ENCODE data around the gene SNED1. TPM values are rescaled to one million over a fixed set of nuclear protein-coding genes. Genes with fewer than 3 reads are reported as not detected.

The SNED1 gene
- total RNA-seq, 1 experiment from 2014 or later = not detected

DNA sequence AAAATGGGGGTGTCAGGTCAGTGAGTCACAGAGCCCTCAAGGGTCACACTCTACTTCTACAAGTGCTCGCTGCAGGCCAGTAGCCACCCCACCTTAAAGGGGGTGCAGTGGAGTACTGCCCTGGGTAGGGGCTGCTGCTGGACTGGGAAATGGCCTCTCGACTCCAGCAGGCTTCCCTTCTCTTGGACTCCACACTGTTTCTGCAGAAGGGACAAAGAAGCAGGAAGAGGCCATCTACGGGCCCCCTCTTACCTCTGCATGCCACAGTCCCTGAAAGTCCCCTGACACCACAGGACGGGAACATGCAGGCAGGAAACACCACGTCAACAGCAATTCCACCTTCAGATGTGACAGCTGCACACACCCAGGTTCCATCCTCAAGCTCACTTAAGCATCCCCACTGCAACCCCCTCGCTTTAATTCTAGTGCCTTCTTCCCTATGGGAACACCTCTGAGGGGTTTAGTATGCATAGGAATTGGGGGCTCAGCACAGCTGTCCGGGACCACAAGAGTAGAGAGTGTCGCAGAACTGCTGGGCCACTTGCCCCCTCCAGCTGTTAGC, 22.3 kb downstream of the SNED1 start:
- no peak for DNase-seq (ENCODE audit: low spot score)

DNA sequence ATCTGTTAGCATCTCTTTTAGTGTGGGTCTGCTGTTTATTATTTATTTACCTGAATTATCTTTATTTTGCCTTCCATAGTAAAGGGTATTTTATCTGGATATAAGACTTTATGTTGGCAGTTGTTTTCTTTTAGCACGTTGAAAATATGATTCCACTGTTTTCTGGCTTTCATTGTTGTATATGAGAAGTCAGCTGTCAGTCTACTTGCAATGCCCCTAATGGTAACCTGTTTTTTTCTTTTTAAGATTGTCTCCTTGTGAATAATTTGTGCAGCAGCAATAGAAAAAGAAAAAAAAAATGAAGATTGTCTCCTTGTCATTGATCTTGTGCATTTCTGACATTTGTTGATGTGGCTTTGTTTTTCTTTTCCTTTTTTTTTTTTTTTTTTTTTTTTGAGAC, 27.2 kb downstream of the SNED1 start:
- DNase-seq (ENCODE audit: low spot score) = no peak

- DNase-seq (ENCODE audit: low spot score) = no peak
These were observed 31.3 kb downstream of the SNED1 start for GRCh38 chr2:241029599-241030332.

DNA sequence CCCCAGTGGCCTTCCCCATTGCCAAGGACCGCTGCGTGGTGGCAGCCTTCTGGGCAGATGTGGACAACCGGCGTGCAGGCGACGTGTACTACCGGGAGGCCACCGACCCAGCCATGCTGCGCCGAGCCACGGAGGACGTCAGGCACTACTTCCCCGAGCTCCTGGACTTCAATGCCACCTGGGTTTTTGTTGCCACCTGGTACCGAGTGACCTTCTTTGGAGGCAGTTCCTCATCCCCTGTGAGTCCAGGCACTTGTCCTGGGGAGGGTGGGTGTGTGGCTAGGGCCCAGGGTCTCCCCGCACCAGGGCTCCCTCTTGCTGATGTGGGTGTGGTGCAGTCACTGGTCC, 31.9 kb downstream of the SNED1 start:
- DNase-seq (ENCODE audit: low spot score) = no peak

DNA sequence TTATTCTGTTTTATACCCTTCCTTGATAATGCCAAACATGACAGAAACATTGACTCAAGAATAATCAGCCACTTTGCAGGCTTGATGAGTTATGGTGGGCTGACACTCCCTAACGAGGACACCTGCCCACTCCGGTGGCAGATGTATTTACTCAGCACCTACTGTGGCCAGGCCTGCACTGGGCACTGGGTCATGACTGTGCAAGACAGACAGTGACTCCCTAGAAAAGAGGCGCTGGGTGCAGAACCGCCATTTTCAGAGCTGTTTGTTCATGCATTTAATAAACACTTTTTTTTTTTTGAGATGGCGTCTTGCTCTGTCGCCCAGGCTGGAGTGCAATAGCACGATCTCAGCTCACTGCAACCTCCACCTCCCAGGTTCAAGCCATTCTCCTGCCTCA, 32.5 kb downstream of the SNED1 start:
- no peak for DNase-seq (ENCODE audit: low spot score)

- DNase-seq (ENCODE audit: low spot score) = no peak
These were observed 33.2 kb downstream of the SNED1 start for GRCh38 chr2:241031436-241032165.

DNA sequence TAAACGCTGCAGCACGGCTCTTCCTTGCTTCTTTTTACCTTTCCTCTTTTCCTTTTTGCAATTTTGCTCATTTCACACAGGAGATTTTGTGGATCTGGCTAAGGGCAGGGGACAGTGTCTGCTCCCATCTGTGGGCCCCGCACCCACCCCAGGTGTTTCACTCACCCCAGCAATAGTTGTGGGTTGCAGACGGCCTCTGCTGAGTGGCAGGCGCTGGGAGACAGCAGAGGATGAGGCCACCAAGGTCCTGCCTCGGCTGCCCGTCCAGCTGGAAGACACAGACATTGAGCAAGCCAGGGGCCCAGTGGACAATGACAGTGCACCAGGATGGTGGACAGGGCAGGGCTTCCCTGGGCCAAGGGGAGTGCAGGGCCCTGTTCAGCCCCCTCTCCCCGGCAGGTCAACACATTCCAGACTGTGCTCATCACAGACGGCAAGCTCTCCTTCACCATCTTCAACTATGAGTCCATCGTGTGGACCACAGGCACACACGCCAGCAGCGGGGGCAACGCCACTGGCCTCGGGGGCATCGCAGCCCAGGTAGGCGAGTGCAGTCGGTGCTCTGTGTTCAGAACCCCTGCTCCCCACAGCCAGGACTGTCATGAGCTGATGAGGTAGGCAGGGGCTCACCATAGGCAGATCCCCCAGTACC, 35.0 kb downstream of the SNED1 start:
- no peak for DNase-seq (ENCODE audit: low spot score)

GRCh38 chr2:241033994-241034393, 35.6 kb downstream of the SNED1 start:
- DNase-seq (ENCODE audit: low spot score) = no peak

GRCh38 chr2:241034490-241035141, 36.2 kb downstream of the SNED1 start:
- no peak for DNase-seq (ENCODE audit: low spot score)

DNA sequence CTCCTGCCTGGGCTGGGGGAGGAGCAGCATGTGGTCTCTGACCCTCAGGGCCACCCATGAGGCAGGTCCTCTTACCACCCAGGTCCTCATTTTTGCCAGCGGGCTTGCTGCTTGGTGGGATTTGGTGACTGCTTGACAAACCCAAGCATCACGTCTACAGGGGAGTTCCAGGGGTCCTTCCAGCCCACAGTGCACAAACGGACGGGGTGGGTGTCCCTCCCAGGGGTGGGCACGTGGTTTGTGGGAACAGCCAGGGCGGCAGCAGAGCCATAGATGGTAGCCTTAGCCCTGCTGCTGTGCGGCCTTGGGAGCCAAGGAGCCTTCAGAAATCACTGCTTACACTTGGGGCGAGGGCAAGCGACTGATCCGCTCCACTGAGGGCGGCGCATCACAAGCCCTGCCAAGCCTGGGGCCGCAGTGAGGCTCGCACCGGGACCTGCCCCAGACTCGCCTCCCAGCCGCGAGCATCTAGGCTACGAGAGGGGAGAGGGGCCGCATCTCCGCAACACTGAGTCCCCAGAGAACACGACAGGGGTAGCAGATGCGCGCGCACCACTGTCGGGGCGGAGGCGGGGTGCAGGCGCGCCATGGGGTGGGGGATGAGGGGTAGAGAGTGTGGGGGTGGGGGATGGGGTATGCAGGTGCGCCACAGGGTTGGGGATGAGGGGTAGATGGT, 36.9 kb downstream of the SNED1 start:
- DNase-seq (ENCODE audit: low spot score) = no peak

DNA sequence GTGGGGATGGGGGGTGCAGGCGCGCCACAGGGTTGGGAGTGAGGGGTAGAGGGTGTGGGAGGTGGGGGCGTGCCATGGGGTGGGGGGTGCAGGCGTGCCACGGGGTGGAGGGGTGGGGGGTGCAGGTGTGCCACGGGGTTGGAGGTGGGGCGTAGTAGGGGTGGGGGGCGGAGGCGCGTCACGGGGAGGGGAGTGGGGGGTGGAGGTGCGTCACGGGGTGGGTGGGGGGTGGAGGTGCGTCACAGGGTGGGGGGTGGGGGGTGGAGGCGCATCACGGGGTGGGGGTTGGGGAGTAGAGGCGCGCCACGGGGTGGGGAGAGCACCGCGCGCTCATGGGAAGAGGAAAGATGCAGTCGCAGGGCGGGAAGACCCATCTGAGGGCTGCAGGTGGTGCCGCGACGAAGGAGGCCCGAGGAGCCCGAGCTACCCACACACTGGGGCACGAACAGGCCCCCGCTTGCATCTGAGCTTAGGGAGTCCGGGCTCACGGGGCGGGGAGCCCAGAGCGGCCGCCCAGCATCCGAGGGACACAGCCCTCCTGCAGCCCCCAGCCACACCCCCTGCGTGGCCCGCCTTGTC, 37.5 kb downstream of the SNED1 start:
- no peak for DNase-seq (ENCODE audit: low spot score)

DNA sequence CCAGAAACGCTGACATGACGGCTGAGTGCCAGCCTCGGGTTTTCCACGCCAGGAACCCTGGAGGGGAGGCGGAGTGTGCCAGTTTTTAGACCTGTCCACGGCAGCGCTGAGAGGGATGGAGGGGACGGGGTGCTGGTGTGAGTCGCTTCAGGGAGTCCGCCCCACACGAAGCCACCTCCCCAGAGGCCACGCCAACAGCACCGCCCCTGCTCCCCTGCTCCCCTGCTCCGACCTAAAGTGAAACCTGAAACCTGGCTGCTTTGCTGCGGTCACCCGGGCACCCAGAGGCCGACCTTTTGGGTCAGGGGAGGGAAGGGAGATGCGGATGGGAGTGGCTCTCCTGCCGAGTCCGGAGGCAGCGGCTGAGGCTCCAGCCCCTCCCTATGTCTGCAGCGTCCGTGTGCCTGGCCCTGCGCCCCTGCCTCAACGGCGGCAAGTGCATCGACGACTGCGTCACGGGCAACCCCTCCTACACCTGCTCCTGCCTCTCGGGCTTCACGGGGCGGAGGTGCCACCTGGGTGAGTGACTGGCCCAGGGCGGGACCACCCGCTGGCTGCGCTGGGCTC, 38.1 kb downstream of the SNED1 start:
- DNase-seq (ENCODE audit: low spot score) = no peak

GRCh38 chr2:241036964-241037421, 38.6 kb downstream of the SNED1 start:
- DNase-seq (ENCODE audit: low spot score) = no peak

GRCh38 chr2:241037498-241037897, 39.1 kb downstream of the SNED1 start:
- no peak for DNase-seq (ENCODE audit: low spot score)

- DNase-seq (ENCODE audit: low spot score) = no peak
These were observed 40.2 kb downstream of the SNED1 start for GRCh38 chr2:241038374-241039180.

DNA sequence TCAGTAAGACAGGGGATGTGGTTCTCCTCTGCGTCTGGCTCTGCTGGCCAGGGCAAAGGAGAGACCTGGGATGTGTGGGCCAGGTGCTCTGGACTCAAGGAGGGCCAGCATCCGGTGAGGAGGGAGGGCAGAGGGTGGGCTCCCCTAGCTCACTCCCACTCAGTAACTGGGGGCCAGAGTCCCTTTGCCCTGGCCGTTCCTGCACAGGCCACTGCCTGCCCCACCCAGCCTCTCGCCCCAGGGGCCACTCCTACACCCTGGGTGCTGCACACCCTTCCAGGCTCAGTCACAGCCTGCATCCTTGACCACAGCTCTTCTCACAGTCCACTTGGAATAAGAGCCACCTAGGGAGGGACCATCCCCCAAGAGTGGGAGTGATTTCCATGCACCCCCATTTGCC, 41.0 kb downstream of the SNED1 start:
- DNase-seq (ENCODE audit: low spot score) = no peak

DNA sequence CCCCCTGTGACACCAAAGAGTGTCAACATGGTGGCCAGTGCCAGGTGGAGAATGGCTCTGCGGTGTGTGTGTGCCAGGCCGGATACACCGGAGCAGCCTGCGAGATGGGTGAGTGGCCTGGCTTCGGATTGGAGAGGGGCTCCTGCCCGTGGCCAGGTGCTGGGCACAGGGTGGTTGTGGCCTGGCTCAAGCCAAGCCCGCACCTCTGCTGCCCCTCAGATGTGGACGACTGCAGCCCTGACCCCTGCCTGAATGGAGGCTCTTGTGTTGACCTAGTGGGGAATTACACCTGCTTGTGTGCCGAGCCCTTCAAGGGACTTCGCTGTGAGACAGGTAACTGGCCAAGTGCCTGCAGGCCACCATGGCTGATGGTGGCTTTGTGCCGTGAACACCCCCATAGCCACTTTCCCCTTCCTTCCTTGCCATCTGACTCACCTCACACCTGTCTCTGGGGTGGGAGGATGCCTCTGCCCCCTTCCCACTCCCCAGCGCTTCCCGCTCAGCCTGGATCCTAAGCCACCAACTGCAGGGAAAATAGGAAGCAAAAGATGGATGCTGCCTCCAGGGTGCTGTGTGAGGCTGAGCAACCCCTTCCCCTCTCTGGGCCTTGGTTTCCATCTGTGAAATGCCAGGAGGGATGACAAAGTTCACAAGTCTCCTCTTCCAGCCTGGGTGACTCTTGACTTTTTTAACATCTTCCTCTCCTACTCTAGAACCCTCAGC, 41.8 kb downstream of the SNED1 start:
- no peak for DNase-seq (ENCODE audit: low spot score)

DNA sequence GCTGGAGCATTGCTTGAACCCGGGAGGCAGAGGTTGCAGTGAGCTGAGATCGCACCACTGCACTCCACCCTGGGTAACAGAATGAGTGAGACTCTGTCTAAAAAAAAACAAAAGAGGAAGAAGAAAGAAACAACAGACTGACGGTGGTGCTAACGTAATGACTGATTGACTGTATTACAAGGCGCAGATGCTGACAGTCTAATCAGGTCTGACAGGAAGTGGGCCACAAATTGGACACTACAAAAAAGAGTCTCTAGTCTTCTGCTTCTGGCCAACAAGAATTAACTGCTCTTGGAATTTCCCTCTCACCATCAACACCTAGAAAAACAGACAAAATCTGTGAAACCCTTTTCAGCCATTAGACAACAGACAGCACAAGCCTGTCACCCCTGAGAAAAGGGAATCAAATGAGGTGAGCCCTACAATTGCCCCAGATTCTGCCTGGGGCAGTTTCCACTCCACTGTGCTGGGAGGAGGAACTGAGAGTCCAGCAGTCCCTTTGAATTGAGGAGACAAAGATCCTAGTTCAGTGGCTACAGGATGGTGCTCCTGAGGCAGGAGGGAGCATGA, 43.3 kb downstream of the SNED1 start:
- no peak for DNase-seq (ENCODE audit: low spot score)

DNA sequence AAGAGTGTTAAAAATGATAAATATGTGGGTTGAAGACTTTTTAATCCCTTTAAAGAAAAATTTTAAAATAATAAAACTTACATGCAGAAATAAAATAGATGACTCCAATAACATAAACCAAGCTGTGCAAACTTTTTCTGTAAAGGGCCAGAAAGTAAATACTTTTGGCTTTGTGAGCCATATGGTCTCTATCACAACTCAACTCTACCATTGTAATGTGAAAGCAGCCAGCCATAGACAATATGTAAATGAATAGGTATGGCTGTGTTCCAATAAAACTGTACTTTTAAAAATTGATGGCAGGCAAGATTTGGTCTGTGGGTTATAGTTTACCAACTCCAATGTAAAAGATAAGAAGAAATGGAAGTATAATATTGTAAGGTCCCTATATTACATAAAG, 45.2 kb downstream of the SNED1 start:
- DNase-seq (ENCODE audit: low spot score) = no peak

Data from HT-29 (cell line).